SK-N-SH (cell line): ENCODE measurements around the gene CKB.

Source experiments
- CTCF ChIP-seq: fragments of 200-600 bp; sonication (generic); IDR thresholded peaks from 2 replicates; pipeline ENCODE4 v1.6.1; 2017; ENCODE audit warnings: antibody characterized with exemption, mild to moderate bottlenecking, moderate library complexity
- FOXJ3 ChIP-seq: sonication (generic); formaldehyde crosslinking; IDR thresholded peaks from 2 replicates; pipeline ENCODE4 v1.5.1; 2020; ENCODE audit warnings: mild to moderate bottlenecking, missing genetic modification reagents
- GABPA ChIP-seq: IDR thresholded peaks from 2 replicates; pipeline ENCODE4 v1.4.0; 2012; ENCODE audit warnings: low read depth, mild to moderate bottlenecking
- GATA2 ChIP-seq: sonication (generic); formaldehyde crosslinking; IDR thresholded peaks from 2 replicates; pipeline ENCODE4 v1.5.0; 2020; ENCODE audit warnings: mild to moderate bottlenecking, missing genetic modification reagents
- NFIC ChIP-seq: IDR thresholded peaks from 2 replicates; pipeline ENCODE4 v1.4.0; 2012; ENCODE audit warnings: borderline replicate concordance
- PBX3 ChIP-seq: IDR thresholded peaks from 2 replicates; pipeline ENCODE4; 2012
- RAD21 ChIP-seq: IDR thresholded peaks from 2 replicates; pipeline ENCODE4 v1.6.1; 2012; ENCODE audit warnings: mild to moderate bottlenecking, low read length
- REST ChIP-seq: IDR thresholded peaks from 2 replicates; pipeline ENCODE4 v1.6.1; 2012; ENCODE audit warnings: mild to moderate bottlenecking, low read depth, low read length, moderate library complexity
- SIN3A ChIP-seq: IDR thresholded peaks from 2 replicates; pipeline ENCODE4 v1.6.1; 2012; ENCODE audit warnings: low read depth, mild to moderate bottlenecking, low read length, moderate library complexity, borderline replicate concordance
- SMC3 ChIP-seq: IDR thresholded peaks from 2 replicates; pipeline ENCODE4 v1.6.1; 2012; ENCODE audit warnings: low read depth, low read length, improper control_type of control experiment
- TAF1 ChIP-seq: IDR thresholded peaks from 2 replicates; pipeline ENCODE4 v1.6.1; 2012; ENCODE audit warnings: low read depth, mild to moderate bottlenecking, low read length, moderate library complexity, borderline replicate concordance

GRCh38 chr14:103541709-103542604, 19.3 kb upstream of the CKB start:
- TF ChIP-seq NFIC (no peak), CTCF (no peak), RAD21 (no peak), SMC3 (no peak), REST (no peak), GATA2 (CRISPR knock-in tag) (no peak), FOXJ3 (no peak), GABPA (no peak), SIN3A (no peak), PBX3 (no peak), TAF1 (no peak)
